Measurements from ENCODE around the gene ATAD3C.

DNA sequence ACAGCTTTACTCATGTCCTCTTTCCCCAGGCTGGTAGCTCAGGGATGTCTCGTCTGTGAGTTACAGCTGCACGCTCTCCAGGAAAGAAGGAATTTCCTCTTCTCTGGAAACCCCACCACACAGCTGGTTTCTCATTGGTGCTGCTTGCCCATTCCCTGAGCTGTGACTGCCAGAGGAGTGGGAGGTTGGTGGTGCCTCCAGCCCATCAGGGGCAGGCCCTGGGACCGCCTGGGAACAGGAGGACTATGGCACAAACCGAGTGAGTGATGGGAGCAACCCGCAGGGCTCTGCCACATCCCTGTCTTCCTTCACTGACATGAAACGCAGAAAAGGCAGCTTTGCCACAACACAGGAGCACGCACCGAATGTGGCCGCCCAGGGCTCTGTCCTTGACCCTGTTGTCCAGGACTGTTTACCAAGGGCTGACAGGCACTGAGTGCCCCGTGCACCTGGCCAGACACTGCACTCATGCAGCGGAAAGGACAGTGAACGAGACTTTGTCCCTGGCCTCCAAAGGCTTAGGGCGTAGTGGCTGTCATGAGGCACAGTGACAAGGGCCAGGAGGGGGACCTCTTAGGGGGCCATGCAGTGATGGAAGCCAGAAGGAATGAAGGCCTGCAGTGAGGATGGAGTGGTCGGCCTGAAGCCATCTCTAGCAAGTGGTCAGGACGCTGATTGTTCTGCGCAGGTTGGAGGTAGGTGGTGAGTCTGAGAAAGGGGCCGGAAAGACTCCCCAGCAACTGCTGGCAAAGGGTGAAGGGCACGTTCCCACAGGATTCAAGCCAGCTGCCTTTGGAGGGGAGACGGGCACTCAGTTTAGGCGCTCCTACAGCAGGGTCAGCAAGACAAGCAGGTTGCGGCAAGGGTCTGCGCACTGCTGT, 48.7 kb upstream of the ATAD3C start:
- TF ChIP-seq, protein P1, sequence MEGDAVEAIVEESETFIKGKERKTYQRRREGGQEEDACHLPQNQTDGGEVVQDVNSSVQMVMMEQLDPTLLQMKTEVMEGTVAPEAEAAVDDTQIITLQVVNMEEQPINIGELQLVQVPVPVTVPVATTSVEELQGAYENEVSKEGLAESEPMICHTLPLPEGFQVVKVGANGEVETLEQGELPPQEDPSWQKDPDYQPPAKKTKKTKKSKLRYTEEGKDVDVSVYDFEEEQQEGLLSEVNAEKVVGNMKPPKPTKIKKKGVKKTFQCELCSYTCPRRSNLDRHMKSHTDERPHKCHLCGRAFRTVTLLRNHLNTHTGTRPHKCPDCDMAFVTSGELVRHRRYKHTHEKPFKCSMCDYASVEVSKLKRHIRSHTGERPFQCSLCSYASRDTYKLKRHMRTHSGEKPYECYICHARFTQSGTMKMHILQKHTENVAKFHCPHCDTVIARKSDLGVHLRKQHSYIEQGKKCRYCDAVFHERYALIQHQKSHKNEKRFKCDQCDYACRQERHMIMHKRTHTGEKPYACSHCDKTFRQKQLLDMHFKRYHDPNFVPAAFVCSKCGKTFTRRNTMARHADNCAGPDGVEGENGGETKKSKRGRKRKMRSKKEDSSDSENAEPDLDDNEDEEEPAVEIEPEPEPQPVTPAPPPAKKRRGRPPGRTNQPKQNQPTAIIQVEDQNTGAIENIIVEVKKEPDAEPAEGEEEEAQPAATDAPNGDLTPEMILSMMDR (IDR thresholded peaks at IDR 0.05): no peak
- no peak for TF ChIP-seq POLR2AphosphoS5 (IDR thresholded peaks at IDR 0.05)
- no peak for TF ChIP-seq POLR2A (IDR thresholded peaks at IDR 0.05; ENCODE audit: low read depth)
- no peak for TF ChIP-seq EP300 (IDR thresholded peaks at IDR 0.05)
